Hepatocyte (in vitro differentiated cells): ENCODE results near the gene PHACTR1. TPM values are rescaled to one million over a fixed set of nuclear protein-coding genes. Genes with fewer than 3 reads are reported as not detected.

ENCODE experiments used
- DNase-seq: peaks from one replicate; pipeline ENCODE4 v3.0.0-alpha.2; 2016; ENCODE audit warnings: low spot score
- H2AFZ ChIP-seq: fragments of 200-600 bp; sonication (generic); 2 replicates; pipeline ENCODE4 v1.6.0; 2016; ENCODE audit warnings: antibody characterized with exemption, mild to moderate bottlenecking
- H3K27ac ChIP-seq: fragments of 200-600 bp; sonication (generic); 2 replicates; pipeline ENCODE4 v1.5.1; 2016; ENCODE audit warnings: mild to moderate bottlenecking
- H3K27me3 ChIP-seq: fragments of 200-600 bp; sonication (generic); 2 replicates; pipeline ENCODE4 v1.6.1; 2016
- H3K36me3 ChIP-seq: fragments of 200-600 bp; sonication (generic); replicated peaks from 2 replicates; pipeline ENCODE4 v1.5.1; 2016; ENCODE audit warnings: low read depth; ENCODE audit not compliant: insufficient read depth
- H3K4me1 ChIP-seq: fragments of 200-600 bp; sonication (generic); 2 replicates; pipeline ENCODE4 v1.5.1; 2016; ENCODE audit warnings: mild to moderate bottlenecking, moderate library complexity; ENCODE audit not compliant: insufficient read depth
- H3K4me2 ChIP-seq: fragments of 200-600 bp; sonication (generic); 2 replicates; pipeline ENCODE4 v1.6.0; 2016
- H3K4me3 ChIP-seq: fragments of 200-600 bp; sonication (generic); 2 replicates; pipeline ENCODE4 v1.5.1; 2016; ENCODE audit warnings: mild to moderate bottlenecking
- H3K79me2 ChIP-seq: fragments of 200-600 bp; sonication (generic); 2 replicates; pipeline ENCODE4 v1.6.0; 2017; ENCODE audit warnings: mild to moderate bottlenecking
- H3K9me2 ChIP-seq: fragments of 200-600 bp; sonication (generic); replicated peaks from 2 replicates; pipeline ENCODE4 v1.6.0; 2017; ENCODE audit warnings: mild to moderate bottlenecking; ENCODE audit not compliant: insufficient read depth
- H3K9me3 ChIP-seq: fragments of 200-600 bp; sonication (generic); 2 replicates; pipeline ENCODE4 v1.5.1; 2016; ENCODE audit warnings: low read depth, mild to moderate bottlenecking
- H4K20me1 ChIP-seq: fragments of 200-600 bp; sonication (generic); 2 replicates; pipeline ENCODE4 v1.6.0; 2016; ENCODE audit warnings: mild to moderate bottlenecking; ENCODE audit not compliant: insufficient read depth, poor library complexity, severe bottlenecking
- EZH2 ChIP-seq: fragments of 200-600 bp; sonication (generic); IDR thresholded peaks from 2 replicates; pipeline ENCODE4 v1.6.1; 2016; ENCODE audit warnings: antibody characterized with exemption, mild to moderate bottlenecking, borderline replicate concordance
- EZH2phosphoT487 ChIP-seq: fragments of 200-600 bp; sonication (generic); IDR thresholded peaks from one replicate; pipeline ENCODE4 v1.6.1; 2018; ENCODE audit warnings: antibody characterized with exemption, mild to moderate bottlenecking, low read depth, moderate library complexity; ENCODE audit not compliant: unreplicated experiment, severe bottlenecking
- WGBS: methylation state at CpG from one replicate; pipeline ENCODE4 v1.1.6; 2016; ENCODE audit warnings: low lambda C conversion rate; ENCODE audit errors: missing lambda C conversion rate; 5-methylcytosine and 5-hydroxymethylcytosine counted together
- polyA plus RNA-seq: library from polyadenylated mRNA; unstranded; fragments of >200 nt; fragmentation: Nextera tagmentation; extraction: Ambion mirVana; gene quantifications from 2 replicates; pipeline ENCODE4 v1.2.1, GENCODE V29; 2016
- total RNA-seq: library from RNA; depleted of rRNA; stranded (reverse); fragments of >200 nt; gene quantifications from 2 replicates; pipeline ENCODE4 v1.2.3, GENCODE V29; 2014
- TF ChIP-seq, protein P1 (sequence below): fragments of 200-600 bp; sonication (generic); IDR thresholded peaks from 2 replicates; pipeline ENCODE4 v1.5.1; 2016; ENCODE audit warnings: antibody characterized with exemption, mild to moderate bottlenecking; ENCODE audit not compliant: poor library complexity

Gene PHACTR1
- total and polyA plus RNA-seq, 2 experiments from 2014 or later: 3.0 to 4.3 TPM

DNA sequence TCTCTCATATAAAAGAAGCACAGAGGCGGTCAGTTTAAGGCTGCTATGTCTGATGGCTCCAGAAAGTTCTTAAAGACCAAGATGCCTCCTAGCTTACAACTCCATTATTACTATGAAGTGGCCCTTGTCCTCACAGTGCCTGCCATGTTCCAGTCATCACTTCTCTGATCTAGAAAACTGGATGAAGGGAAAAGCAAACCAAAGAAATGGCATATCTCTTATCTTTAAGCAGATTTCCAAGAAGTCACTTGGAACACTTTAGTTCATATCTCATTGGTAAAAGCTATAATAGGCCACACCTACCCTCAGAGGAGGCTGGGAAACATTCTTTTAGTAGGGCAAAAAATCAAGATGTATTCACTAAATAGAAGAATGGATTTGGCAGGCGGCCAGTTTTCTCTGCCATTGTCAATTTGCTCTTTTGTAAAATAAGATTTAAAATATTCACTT lies 322.2 kb downstream of the PHACTR1 start:
- Histone ChIP-seq H3K4me3 (no peak overlapping the region), H3K27ac (no peak overlapping the region), H4K20me1 (no peaks in the 10 kb centered on the region), H2AFZ (no peak overlapping the region), H3K9me3 (no peaks in the 10 kb centered on the region), H3K4me2 (no peak overlapping the region), H3K36me3 (no peaks in the 10 kb centered on the region), H3K9me2 (no peaks in the 10 kb centered on the region), H3K4me1 (no peaks in the 10 kb centered on the region), H3K79me2 (no peaks in the 10 kb centered on the region), H3K27me3 (no peaks in the 10 kb centered on the region)
- DNase-seq: no peak
- TF ChIP-seq, protein P1, sequence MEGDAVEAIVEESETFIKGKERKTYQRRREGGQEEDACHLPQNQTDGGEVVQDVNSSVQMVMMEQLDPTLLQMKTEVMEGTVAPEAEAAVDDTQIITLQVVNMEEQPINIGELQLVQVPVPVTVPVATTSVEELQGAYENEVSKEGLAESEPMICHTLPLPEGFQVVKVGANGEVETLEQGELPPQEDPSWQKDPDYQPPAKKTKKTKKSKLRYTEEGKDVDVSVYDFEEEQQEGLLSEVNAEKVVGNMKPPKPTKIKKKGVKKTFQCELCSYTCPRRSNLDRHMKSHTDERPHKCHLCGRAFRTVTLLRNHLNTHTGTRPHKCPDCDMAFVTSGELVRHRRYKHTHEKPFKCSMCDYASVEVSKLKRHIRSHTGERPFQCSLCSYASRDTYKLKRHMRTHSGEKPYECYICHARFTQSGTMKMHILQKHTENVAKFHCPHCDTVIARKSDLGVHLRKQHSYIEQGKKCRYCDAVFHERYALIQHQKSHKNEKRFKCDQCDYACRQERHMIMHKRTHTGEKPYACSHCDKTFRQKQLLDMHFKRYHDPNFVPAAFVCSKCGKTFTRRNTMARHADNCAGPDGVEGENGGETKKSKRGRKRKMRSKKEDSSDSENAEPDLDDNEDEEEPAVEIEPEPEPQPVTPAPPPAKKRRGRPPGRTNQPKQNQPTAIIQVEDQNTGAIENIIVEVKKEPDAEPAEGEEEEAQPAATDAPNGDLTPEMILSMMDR: no peak
- TF ChIP-seq EZH2 (no peak), EZH2phosphoT487 (no peak)
- WGBS: 89% methylated on average over 2 of the region's 2 CpGs

DNA sequence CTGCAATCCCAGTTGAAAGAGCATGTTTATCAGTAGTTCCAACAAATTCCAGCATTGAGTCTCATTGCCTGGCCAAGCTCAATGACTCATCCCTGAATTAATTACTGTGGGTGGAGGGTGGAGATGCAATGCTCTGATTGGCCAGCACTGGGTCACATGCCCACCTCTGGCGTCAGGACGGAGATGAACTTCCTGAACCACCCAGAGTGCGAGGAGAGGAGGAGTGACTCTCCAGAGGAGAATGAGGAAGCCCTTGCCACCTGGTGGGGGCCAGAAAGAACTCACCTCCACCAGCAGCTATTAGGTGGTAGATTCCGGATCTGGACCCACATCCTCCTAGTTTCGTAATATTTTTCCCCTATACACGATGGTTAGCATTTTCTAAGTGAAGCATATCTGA lies 327.8 kb downstream of the PHACTR1 start:
- Histone ChIP-seq H3K9me2 (no peaks in the 10 kb centered on the region), H3K4me3 (no peak overlapping the region), H3K4me2 (no peak overlapping the region), H3K4me1 (no peaks in the 10 kb centered on the region), H4K20me1 (no peaks in the 10 kb centered on the region), H3K9me3 (no peaks in the 10 kb centered on the region), H3K79me2 (no peaks in the 10 kb centered on the region), H2AFZ (no peak overlapping the region), H3K27ac (no peak overlapping the region), H3K36me3 (no peaks in the 10 kb centered on the region), H3K27me3 (no peaks in the 10 kb centered on the region)
- no peak for TF ChIP-seq EZH2
- no peak for TF ChIP-seq EZH2phosphoT487
- TF ChIP-seq, protein P1: no peak
- 89% methylated on average over 6 of the region's 6 CpGs for WGBS
- DNase-seq: no peak

DNA sequence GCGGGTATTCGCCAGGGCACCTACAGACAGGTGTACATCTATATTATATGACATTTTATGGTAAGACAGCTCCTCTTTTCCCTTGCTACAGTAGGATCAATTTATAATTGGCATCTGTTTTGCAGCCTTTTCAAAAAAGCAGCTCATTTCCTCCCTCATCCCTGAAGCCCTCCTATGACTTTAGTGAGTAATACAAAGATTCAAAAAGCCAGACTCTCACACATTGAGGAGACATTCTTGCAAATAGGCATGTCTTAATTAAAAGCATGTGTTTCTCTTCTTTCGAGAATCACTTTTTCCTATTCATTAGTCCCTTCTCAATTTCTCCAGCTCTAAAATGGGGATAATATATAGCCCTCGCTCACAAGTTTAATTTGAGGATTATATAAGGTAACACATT lies 328.3 kb downstream of the PHACTR1 start:
- no peaks in the 10 kb centered on the region for H3K4me1 ChIP-seq
- H2AFZ ChIP-seq: no peak overlapping the region
- H4K20me1 ChIP-seq: no peaks in the 10 kb centered on the region
- no peak for TF ChIP-seq EZH2phosphoT487
- TF ChIP-seq EZH2: no peak
- TF ChIP-seq, protein P1: no peak
- H3K27me3 ChIP-seq: no peaks in the 10 kb centered on the region
- no peaks in the 10 kb centered on the region for H3K9me3 ChIP-seq
- WGBS: 75% methylated on average over 4 of the region's 4 CpGs
- no peak for DNase-seq
- no peak overlapping the region for H3K27ac ChIP-seq
- H3K9me2 ChIP-seq: no peaks in the 10 kb centered on the region
- H3K4me2 ChIP-seq: no peak overlapping the region
- no peak overlapping the region for H3K4me3 ChIP-seq
- no peaks in the 10 kb centered on the region for H3K79me2 ChIP-seq
- no peaks in the 10 kb centered on the region for H3K36me3 ChIP-seq

DNA sequence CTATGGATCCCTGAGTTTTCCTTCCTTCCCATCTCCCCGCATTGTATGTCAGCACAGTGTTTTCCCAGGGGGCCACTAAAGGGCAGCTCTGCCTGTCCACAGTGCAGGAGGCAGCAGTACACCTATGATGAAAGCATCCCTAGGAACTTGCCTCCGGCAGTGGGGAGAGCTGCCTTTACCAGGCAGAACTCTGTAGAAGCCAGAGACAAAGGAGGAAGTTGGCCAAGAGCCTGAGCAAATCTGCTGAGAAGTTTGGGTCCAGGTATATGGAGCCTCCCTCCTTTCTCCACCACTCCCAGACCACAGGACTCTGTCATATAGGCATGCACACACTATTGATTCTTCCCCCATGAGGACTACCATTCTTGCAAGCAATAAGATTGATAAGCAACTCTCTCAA lies 329.1 kb downstream of the PHACTR1 start:
- Histone ChIP-seq H3K27ac (no peak overlapping the region), H3K9me2 (no peaks in the 10 kb centered on the region), H3K79me2 (no peaks in the 10 kb centered on the region), H3K36me3 (no peaks in the 10 kb centered on the region), H2AFZ (no peak overlapping the region), H3K9me3 (no peaks in the 10 kb centered on the region), H3K4me1 (no peaks in the 10 kb centered on the region), H3K4me2 (no peak overlapping the region), H4K20me1 (no peaks in the 10 kb centered on the region), H3K4me3 (no peak overlapping the region), H3K27me3 (no peaks in the 10 kb centered on the region)
- WGBS: 86% methylated on average over 2 of the region's 2 CpGs
- DNase-seq: no peak
- TF ChIP-seq EZH2phosphoT487: no peak
- TF ChIP-seq, protein P1: no peak
- TF ChIP-seq EZH2: no peak
